CD4-positive, alpha-beta T cell treated with Interleukin-15 for 1 hour (primary cell): ENCODE data around the gene KCNMA1.

ENCODE experiments used
- DNase-seq: peaks from one replicate; pipeline ENCODE4 v3.0.0-alpha.2; 2020

Gene KCNMA1

GRCh38 chr10:77631241-77631640, 6.4 kb downstream of the KCNMA1 start:
- no peak for DNase-seq

DNA sequence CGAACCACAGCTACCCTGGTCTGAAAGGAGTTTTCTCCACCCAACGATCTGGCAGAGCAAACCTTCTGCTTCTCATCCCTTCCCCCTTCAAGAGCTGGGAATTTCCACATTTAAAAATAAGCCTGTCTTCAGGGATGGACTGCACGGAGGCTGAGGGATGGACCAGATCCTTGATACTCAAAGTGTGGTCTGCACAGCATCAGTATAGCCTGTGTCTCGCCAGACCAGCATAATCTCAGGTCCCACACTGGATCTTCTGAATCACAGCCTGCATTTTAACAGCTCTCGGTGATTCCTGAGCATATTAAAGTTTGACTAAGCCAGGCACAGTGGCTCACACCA, 7.1 kb downstream of the KCNMA1 start:
- no peak for DNase-seq

DNA sequence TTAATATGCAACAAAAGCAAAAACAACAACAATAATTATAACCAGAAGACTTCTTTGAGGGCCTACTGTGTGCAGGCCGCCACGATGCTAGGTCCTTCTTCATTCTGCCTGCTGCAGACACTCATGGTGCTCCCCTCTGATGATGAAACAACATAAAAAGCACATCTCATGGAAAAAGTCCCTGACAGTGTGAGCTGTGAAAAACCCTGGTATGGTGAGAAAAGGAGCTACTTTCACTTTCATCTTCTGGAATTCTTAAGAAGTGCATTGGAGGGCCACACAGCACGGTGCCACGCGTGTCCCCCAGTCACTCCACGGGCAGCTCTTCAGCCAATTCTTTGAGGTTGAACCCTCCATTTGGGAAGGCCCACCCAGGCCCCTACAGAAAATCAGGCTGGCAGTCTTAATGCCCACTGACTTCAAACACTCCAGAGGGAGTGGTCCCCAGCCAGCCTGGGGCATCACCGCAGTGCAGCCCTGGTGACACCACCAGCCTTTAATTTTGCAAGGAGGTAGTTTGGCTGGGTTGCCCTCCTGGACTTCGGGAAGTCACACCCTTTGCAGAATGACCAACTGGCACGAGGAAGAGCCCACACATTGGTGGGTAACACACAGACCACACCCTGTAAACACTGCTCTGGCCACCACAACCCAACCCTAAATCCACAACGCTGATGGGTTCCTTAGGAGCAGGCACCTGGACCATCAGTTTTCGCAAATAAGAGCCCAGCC, 7.7 kb downstream of the KCNMA1 start:
- no peak for DNase-seq

DNA sequence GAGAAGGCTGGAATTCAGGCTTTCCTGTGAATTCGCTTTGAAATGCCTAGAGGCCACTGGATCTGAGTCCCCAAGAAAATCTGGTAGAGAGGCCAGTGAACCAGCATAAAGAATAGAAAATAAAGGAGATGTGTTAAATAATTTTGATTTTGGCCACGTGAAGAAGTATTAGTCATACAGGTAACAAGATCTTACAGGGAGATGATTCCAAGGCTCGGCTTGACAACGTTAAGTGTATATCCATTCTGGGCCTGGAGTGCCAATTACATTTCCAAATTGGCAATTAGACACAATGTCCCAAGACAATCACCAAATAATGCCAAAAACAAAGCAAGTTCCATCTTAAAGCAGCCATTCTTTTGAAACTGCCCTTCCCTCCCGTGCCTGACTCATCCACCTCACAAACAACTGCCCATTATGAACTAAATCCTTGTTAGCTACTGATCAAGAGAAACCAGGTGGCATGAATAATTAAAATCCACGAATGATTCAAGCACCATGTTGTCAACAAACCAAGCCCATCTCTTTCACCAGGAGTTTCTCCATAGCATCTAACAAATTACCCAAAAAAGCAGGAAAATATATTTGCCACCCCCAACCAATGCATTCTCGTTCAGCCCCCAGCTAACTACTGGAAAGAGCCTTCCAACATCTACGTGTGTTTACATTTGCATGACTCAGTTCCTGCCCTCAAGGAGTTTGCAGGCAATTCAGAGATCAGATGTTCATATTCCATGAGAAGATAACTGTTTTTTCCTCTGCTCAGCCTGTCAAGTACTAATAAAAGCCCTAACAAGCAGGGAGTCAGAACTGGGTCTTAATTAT, 8.5 kb downstream of the KCNMA1 start:
- no peak for DNase-seq

GRCh38 chr10:77626266-77626935, 11.2 kb downstream of the KCNMA1 start:
- DNase-seq, result no peak

DNA sequence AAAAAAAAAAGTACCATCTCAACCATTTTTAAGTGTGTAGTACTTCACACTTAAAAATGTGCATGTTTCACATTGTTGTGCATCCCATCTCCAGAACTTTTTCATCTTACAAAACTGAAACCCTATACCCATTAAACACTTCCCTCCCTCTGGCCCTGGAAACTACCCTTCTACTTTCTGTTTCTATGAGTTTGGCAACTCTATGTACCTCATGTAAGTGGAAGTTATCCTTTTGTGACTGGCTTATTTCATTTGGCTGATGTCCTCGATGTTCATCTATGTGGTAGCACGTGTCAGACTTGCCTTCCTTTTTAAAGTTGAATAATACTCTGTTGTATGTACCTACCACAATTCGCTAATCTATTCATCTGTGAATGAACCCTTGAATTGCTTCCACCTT, 12.2 kb downstream of the KCNMA1 start:
- DNase-seq, result no peak

GRCh38 chr10:77622889-77623291, 14.7 kb downstream of the KCNMA1 start:
- DNase-seq, result no peak

DNA sequence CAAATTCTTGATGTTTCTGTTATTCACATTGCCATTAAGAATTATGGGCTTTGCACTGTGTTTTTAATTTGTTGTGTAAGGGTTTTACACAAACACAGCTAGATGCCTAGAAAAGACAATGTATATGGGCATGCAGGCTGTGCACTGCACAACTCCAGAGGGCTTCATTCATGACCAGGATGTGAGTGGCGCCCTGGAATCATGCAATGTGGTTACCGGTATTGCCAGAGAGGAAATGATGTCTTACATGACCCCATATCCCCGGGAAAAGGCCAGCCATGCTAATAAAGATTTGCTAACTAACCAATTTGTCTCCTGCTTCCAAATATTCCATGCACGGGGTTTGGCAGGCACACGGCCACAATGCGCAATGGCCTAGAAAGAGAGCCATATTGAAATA, 16.9 kb downstream of the KCNMA1 start:
- DNase-seq, result no peak

DNA sequence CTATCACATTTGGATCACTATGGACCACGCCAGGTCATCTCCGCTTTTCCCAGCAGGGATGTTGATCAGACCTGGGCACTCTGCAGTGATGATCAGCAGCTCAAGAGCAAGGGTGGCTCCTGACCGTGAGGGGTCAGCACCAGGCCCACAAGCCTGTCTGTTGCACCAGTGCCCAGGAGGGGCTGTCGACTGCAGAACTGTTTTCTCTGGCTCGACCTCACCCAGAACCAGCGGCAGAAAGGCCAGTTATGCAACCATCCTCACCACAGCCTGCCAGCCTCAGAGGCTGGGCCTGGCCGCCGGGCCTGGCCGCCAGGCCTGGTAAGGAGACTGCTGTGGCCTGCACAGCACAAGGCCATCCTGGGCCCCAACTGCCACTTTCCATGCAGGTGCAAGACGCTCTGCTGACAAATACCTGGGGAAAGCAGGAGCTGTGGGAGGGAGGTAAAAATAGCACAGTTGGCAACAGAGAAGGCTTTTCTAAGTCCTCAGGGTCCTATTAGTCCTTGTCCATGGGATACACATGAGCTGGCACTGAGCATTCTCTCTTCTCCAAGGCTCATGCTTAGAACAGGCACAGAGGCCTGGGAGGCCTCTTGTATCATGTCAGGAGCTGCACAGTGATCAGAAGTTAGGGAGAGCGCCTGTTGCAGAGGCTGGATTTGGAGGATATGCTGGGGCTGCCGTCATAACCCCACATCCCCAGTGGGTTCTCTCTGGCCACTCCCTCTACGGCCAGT, 17.5 kb downstream of the KCNMA1 start:
- DNase-seq, result no peak

DNA sequence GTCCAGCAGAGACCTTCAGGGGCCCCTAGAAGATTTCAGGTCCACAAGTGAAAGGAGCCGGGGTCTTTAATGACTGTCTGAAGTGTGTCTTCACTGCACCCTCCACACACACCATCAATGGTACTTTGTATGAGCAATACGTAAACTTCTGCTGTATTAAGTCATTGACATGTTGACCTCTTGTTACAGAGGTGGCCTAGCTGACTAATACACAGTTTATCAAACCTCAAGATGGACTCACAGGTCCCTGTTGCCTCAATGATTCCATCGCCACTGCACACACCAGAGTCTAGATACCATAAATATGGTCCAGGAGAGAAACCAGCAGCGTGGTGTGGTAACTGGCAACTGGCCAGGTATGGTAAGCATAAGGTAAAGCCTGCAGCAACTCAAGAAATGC, 19.5 kb downstream of the KCNMA1 start:
- no peak for DNase-seq

DNA sequence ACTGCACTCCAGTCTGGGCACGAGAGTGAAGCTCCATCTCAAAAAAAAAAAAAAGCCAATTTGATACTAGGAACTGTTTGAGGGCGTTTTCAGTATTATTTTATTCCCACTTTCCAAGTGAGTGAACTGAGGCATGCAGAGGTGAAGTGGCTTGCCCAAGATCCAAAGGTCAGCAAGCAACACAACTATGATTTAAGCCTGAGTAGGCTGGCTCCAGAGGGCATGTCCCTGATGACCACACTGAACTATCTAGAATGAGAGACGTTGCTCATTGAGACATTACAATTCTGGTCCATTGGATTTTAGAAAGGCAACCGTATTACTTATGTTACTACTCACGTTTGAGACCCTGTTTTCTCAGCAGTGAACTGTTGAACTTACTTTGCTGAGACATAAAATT, 20.8 kb downstream of the KCNMA1 start:
- DNase-seq, result no peak

GRCh38 chr10:77614778-77615625, 22.6 kb downstream of the KCNMA1 start:
- no peak for DNase-seq

GRCh38 chr10:77613476-77614130, 24.0 kb downstream of the KCNMA1 start:
- no peak for DNase-seq

DNA sequence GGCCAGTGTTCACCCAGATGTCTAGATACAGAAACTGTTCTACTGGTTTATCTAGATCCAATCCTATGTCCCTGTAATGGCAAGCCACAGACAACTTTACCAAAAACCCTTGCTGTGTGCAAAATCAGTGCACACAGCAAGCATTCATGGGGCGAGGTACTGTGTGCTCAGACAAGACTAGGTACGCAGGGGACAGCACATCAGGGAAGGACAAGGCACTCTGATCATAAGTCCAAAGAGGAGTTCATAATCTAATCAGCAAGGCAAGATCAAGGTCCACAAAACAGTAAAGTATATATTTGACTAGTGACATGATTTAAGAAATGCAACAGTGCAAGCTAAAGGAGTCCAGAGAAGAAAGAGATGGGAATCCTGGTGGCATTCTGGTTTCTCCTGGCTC, 25.9 kb downstream of the KCNMA1 start:
- no peak for DNase-seq

GRCh38 chr10:77611221-77611620, 26.4 kb downstream of the KCNMA1 start:
- no peak for DNase-seq

- DNase-seq, result no peak
Observed at GRCh38 chr10:77609781-77610272, 27.8 kb downstream of the KCNMA1 start.

- no peak for DNase-seq
Observed at GRCh38 chr10:77608281-77608680, 29.3 kb downstream of the KCNMA1 start.

DNA sequence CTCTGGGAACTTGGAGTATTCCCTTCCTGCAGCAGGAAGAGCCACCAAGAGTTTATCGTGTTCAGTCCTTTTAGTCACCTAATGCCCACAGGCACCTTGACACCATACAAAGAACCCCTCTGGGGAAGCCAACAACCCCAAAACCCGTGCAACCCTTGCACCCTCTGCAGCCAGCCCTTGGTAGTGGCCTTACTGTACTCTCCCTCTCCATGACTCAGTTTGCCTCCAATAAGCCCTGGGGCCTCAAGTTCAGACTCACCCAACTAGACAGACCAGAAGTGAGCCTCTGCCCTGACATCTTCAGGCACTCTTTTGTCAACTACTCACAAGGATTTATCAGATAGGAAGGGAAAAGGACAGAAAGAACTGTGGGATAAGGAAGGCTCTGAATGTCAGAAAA, 30.9 kb downstream of the KCNMA1 start:
- no peak for DNase-seq

GRCh38 chr10:77605466-77605865, 32.1 kb downstream of the KCNMA1 start:
- no peak for DNase-seq

DNA sequence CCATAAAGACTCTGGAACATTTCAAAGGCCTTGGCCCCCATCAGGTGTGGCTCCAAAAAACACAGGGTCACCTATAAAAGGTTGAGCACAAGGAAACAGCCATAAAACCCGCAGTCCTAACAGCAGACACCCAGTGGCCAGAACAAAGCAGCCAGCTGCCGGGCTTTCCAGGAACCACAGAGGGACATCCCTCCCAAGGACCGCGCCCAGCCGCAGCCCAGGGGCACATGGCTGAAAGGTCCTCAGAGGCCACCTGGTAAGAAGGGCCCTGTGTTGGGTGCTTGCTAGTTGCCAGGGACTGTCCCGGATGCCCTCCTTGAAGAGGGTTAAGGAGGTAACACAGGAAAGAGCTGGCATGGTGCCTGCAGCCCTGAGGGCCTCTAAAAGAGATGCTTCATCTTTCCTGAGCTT, 32.7 kb downstream of the KCNMA1 start:
- DNase-seq, result no peak

DNA sequence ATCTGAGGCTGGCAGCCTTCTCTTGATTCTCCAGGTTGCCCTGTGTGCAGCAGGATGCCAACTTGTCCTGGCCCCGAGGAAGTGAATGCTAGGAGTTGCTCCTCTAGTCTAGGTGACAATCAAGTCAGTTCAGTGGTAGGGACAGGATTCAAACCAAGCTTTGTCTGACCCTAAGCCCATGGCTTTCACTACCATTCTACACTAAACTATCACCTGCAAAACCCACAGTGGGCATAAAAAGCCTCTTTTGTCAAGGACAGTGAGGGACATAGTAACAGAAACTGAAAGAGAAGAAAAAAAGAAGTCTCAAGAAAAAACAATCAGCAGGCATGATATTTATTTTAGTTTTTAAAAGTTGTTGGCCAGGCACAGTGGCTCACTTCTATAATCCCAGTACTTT, 33.5 kb downstream of the KCNMA1 start:
- DNase-seq, result no peak

DNA sequence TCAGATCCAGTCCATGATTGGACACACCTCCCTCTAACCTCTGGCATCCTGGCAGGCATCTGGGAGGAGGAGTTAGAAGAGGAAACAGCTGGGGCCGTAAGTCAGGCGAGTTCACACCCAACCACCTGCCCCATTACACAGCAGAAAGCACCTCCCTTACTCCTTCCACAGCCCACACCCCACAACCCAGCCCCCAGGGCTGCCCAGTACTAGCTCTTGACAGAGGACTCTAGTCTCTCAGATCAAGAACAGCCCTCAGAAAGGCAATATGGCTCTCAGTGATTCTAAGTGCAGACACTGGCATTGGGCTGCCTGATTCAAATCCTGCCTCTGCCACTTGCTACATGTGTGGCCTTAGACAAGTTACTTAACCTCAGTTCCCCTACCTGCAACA, 34.1 kb downstream of the KCNMA1 start:
- no peak for DNase-seq
